ENCODE measurements around the gene SLC30A7. TPM values are rescaled to one million over a fixed set of nuclear protein-coding genes. Genes with fewer than 3 reads are reported as not detected.

Gene SLC30A7
- total and polyA plus RNA-seq, 8 donors: 1.5 to 65.7 (median 6.2) TPM

DNA sequence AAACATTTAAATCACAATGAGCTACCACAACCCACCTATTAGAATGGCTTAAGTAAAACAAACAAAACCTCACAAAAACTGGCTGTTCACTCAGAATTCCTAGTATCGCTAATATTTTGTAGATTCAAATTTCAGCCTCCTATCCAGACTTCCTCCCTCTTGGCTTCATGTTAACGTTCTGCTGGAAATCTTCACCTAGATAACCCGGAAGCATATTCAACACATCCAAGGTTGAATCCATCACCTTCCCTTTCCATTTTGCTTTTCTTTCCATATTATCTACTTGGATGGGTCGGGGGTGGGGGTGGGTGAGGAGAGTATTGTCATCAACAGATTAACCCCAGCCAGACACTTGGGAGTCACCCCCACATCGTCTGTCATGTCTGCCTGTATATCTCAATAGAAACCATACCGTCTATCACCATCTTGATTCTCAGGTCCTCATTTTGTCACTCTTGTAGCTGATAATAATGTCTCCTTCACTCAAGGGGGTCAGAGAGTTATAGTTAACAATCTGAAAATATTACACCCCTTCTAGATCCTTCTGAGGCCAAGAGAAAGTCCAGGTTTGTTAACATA, 131.4 kb downstream of the SLC30A7 start:
- intact Hi-C loops (cut with DNase I; ENCODE audit: low total_unique reads): no loop called here
- whole genome bisulfite sequencing, 5 donors: 87 to 92% (median 90%) methylated on average over 6 of the region's 6 CpGs
- no peak overlapping the region for H3K4me3 ChIP-seq

DNA sequence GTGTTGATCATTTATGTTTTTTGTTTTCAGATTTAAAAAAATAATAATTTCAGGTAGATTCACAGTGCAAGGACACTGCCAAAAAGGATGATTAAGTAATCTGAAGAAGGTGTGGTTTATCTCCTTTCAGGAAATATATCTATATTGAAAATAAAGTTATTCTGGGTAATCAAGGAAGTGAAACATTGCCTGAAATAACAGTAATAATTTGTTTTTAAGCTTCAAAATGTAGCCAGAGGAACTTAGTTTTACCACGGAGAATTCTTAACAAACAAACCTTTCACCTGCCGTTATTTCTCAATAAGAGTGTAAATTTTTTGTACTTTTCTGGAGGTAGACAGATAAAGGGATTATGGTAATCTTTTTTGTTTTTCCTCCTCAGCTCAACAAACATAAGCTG, 132.6 kb downstream of the SLC30A7 start:
- 58 to 79% (median 74%) methylated on average over 2 of the region's 2 CpGs for whole genome bisulfite sequencing, 5 donors
- intact Hi-C loops (cut with DNase I; ENCODE audit: low total_unique reads): no loop called here
- H3K27ac ChIP-seq: no peak overlapping the region
- H3K36me3 ChIP-seq: no peaks in the 10 kb centered on the region
- no peak overlapping the region for H3K4me3 ChIP-seq
- peaks cover 0 to 25% (median 16%) of the 10 kb centered on the region in 4 donors for H3K4me1 ChIP-seq
- TF ChIP-seq, protein P1, sequence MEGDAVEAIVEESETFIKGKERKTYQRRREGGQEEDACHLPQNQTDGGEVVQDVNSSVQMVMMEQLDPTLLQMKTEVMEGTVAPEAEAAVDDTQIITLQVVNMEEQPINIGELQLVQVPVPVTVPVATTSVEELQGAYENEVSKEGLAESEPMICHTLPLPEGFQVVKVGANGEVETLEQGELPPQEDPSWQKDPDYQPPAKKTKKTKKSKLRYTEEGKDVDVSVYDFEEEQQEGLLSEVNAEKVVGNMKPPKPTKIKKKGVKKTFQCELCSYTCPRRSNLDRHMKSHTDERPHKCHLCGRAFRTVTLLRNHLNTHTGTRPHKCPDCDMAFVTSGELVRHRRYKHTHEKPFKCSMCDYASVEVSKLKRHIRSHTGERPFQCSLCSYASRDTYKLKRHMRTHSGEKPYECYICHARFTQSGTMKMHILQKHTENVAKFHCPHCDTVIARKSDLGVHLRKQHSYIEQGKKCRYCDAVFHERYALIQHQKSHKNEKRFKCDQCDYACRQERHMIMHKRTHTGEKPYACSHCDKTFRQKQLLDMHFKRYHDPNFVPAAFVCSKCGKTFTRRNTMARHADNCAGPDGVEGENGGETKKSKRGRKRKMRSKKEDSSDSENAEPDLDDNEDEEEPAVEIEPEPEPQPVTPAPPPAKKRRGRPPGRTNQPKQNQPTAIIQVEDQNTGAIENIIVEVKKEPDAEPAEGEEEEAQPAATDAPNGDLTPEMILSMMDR (IDR thresholded peaks at IDR 0.05): no peak
- TF ChIP-seq EP300 (IDR thresholded peaks at IDR 0.05): no peak
- no peak for TF ChIP-seq POLR2AphosphoS5 (IDR thresholded peaks at IDR 0.05)
- no peak for TF ChIP-seq POLR2A (IDR thresholded peaks at IDR 0.05)
- DNase-seq: no peak
- no peaks in the 10 kb centered on the region for H3K27me3 ChIP-seq
- H3K9me3 ChIP-seq: no peaks in the 10 kb centered on the region

More for the DNA sequence above, 131.4 kb downstream of the SLC30A7 start:
- Histone ChIP-seq H3K4me1 (peaks cover 0 to 25% (median 16%) of the 10 kb centered on the region in 4 donors), H3K27me3 (no peaks in the 10 kb centered on the region), H3K36me3 (no peaks in the 10 kb centered on the region), H3K27ac (no peak overlapping the region), H3K9me3 (no peaks in the 10 kb centered on the region)
- TF ChIP-seq POLR2A (IDR thresholded peaks at IDR 0.05): no peak
- no peak for TF ChIP-seq EP300 (IDR thresholded peaks at IDR 0.05)
- TF ChIP-seq, protein P1 (IDR thresholded peaks at IDR 0.05): no peak
- no peak for TF ChIP-seq POLR2AphosphoS5 (IDR thresholded peaks at IDR 0.05)
- DNase-seq: no peak

DNA sequence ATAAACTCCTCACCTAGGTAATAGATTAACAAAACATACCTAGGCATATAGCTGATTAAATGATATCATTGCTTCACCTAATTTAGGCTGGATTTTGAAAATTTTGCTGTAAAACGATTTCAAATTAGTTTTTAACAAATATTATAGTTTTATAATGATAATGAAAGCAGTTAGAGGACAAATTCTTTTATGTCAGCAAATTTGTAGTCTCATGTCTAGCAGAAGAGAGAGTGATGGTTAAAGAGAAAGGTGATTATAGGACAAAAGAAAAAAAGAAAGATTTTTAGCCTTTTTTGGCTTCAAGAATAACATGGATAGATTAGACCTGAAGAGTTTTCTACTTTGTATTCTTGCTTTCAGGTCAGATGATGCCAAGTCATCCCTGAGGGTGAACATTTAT, 133.3 kb downstream of the SLC30A7 start:
- Histone ChIP-seq H3K36me3 (no peaks in the 10 kb centered on the region), H3K27ac (no peak overlapping the region), H3K4me1 (peaks cover 0 to 21% (median 13%) of the 10 kb centered on the region in 4 donors), H3K9me3 (no peaks in the 10 kb centered on the region), H3K27me3 (no peaks in the 10 kb centered on the region), H3K4me3 (no peak overlapping the region)
- intact Hi-C loops (cut with DNase I; ENCODE audit: low total_unique reads): no loop called here
- no peak for DNase-seq
- 83 to 96% (median 87%) methylated on average over 1 of the region's 1 CpG for WGBS, 5 donors
- TF ChIP-seq POLR2AphosphoS5 (IDR thresholded peaks at IDR 0.05) (no peak), POLR2A (IDR thresholded peaks at IDR 0.05) (no peak), EP300 (IDR thresholded peaks at IDR 0.05) (no peak)
- TF ChIP-seq, protein P1 (IDR thresholded peaks at IDR 0.05): no peak

DNA sequence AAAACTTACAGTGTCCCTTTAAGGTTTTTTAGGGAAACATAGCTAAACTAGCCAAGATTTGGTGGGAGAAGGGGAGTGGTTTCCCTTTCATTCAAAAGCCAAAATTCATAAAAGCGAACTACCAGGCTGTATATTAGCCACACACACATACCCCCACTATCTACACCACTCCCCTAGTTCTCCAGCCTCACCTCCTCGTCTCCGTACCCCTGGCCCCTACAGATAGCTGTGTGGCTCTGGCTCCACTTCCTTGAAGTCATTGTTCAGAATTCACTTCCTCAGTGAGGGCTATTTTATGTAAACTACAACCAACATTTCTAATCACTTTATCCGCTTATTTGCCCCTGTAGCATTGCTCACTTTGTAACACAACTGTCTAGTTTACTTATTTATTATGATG, 135.0 kb downstream of the SLC30A7 start:
- intact Hi-C loops (cut with DNase I; ENCODE audit: low total_unique reads): no loop called here
- Histone ChIP-seq H3K9me3 (no peaks in the 10 kb centered on the region), H3K4me1 (peaks cover 0 to 10% (median 3%) of the 10 kb centered on the region in 4 donors), H3K36me3 (no peaks in the 10 kb centered on the region), H3K27me3 (no peaks in the 10 kb centered on the region), H3K27ac (no peak overlapping the region), H3K4me3 (no peak overlapping the region)
- TF ChIP-seq EP300 (IDR thresholded peaks at IDR 0.05) (no peak), POLR2AphosphoS5 (IDR thresholded peaks at IDR 0.05) (no peak), POLR2A (IDR thresholded peaks at IDR 0.05) (no peak)
- TF ChIP-seq, protein P1 (IDR thresholded peaks at IDR 0.05): no peak
- DNase-seq: peak in 1 of 2 donors; percentile 17
- WGBS, 5 donors: 80 to 90% (median 86%) methylated on average over 4 of the region's 4 CpGs

Other genes with a start within 250 kb of the SLC30A7 start
- gene VCAM1, start 176.3 kb upstream of the SLC30A7 start, total RNA-seq: 10 to 100 TPM in 1 of 5 donors, 1 to 10 TPM in 2, under 1 TPM in 1, not detected in 1; 0.58 to 35.1 (median 3.6) TPM
- 1 to 10 TPM; 1.1 to 1.8 (median 1.6) TPM for gene VCAM1, start 176.3 kb upstream of the SLC30A7 start, polyA plus RNA-seq
- 10 to 100 TPM in 2 of 5 donors, 1 to 10 TPM in 2, not detected in 1; 3.2 to 33.5 (median 17.1) TPM for gene EXTL2, start 1.2 kb upstream of the SLC30A7 start, total RNA-seq
- 1 to 10 TPM; 2.9 to 4.7 (median 4.4) TPM for gene EXTL2, start 1.2 kb upstream of the SLC30A7 start, polyA plus RNA-seq
- 10 to 100 TPM in 3 of 5 donors, 1 to 10 TPM in 2; 3.1 to 19.8 (median 10.5) TPM for gene DPH5, start 129.7 kb downstream of the SLC30A7 start, total RNA-seq
- 10 to 100 TPM; 24.8 to 39.5 (median 26.3) TPM for gene DPH5, start 129.7 kb downstream of the SLC30A7 start, polyA plus RNA-seq